CD4-positive, alpha-beta T cell (primary cell): ENCODE data around the gene NIN. TPM values are rescaled to one million over a fixed set of nuclear protein-coding genes. Genes with fewer than 3 reads are reported as not detected.

Experiments used
- ATAC-seq: fragments of 200-7000 bp; cut with Tn5 transposase; one replicate; pipeline ENCODE4 v1.10.0; 2022; ENCODE audit warnings: mild to moderate bottlenecking; ENCODE audit not compliant: poor library complexity
- CTCF ChIA-PET: fragments of 350-600 bp; sonication (Branson Sonifier 250); formaldehyde crosslinking; loops from one replicate; lab custom pipeline; 2021; ENCODE audit warnings: antibody characterized with exemption, inconsistent platforms; lab: Charles Lee
- POLR2A ChIA-PET: fragments of 350-600 bp; sonication (Branson Sonifier 250); formaldehyde crosslinking; loops from one replicate; lab custom pipeline; 2021; ENCODE audit warnings: antibody characterized with exemption, inconsistent platforms; lab: Charles Lee
- DNase-seq, 14 experiments: peaks; one replicate each; pipeline ENCODE4 v3.0.0-alpha.2; 2013 to 2020; ENCODE audit warnings: mixed read lengths in 2 of 14
- H3K27ac ChIP-seq, 2 donors: one replicate each; pipeline versions ENCODE4 v1.5.1 to v1.7.0; 2013; ENCODE audit warnings: low read length in 2 of 2, low read depth in 1 of 2, mild to moderate bottlenecking in 1 of 2
- H3K27me3 ChIP-seq, 2 experiments: 1 replicate in 1 of 2; 2 replicates in 1 of 2; pipeline versions ENCODE4 v1.6.1 to v1.7.0; 2013; ENCODE audit warnings: low read length in 2 of 2, control low read depth in 1 of 2, mild to moderate bottlenecking in 1 of 2, moderate library complexity in 1 of 2; ENCODE audit not compliant: insufficient read depth in 2 of 2, control insufficient read depth in 1 of 2
- H3K36me3 ChIP-seq: one replicate; pipeline ENCODE4 v1.6.1; 2013; ENCODE audit warnings: low read length, control low read depth; ENCODE audit not compliant: insufficient read depth
- H3K4me1 ChIP-seq: one replicate; pipeline ENCODE4 v1.6.1; 2013; ENCODE audit warnings: low read length, control low read depth; ENCODE audit not compliant: insufficient read depth
- H3K4me3 ChIP-seq: one replicate; pipeline ENCODE4 v1.5.1; 2013; ENCODE audit warnings: mild to moderate bottlenecking, low read length, moderate library complexity
- H3K9me3 ChIP-seq, 2 experiments: 1 replicate in 1 of 2; 2 replicates in 1 of 2; pipeline versions ENCODE4 v1.6.1 to v1.7.0; 2013; ENCODE audit warnings: low read length in 2 of 2, mild to moderate bottlenecking in 2 of 2, control low read depth in 1 of 2, moderate library complexity in 1 of 2; ENCODE audit not compliant: control insufficient read depth in 1 of 2, insufficient read depth in 1 of 2
- H3K27ac Mint-ChIP-seq: one replicate; pipeline ENCODE4 v1.8.0; 2020; ENCODE audit warnings: mixed read lengths
- H3K27me3 Mint-ChIP-seq: one replicate; pipeline ENCODE4 v1.8.0; 2021; ENCODE audit warnings: mixed read lengths
- H3K36me3 Mint-ChIP-seq: one replicate; pipeline ENCODE4 v1.8.0; 2021; ENCODE audit warnings: low read depth, mixed read lengths
- H3K4me1 Mint-ChIP-seq: one replicate; pipeline ENCODE4 v1.8.0; 2021; ENCODE audit warnings: low read depth, mixed read lengths
- H3K4me3 Mint-ChIP-seq: one replicate; pipeline ENCODE4 v1.8.0; 2020; ENCODE audit warnings: mild to moderate bottlenecking, mixed read lengths
- H3K9me3 Mint-ChIP-seq: one replicate; pipeline ENCODE4 v1.8.0; 2020; ENCODE audit warnings: mixed read lengths
- intact Hi-C, 2 experiments: fragments of 100-400 bp; cut with DNase I in 1 of 2; cut with micrococcal nuclease in 1 of 2; formaldehyde crosslinking; loops; one replicate each; pipeline versions ENCODE4 v1.15.1 to v1.9.0; 2023 to 2025; cut with DNase I, micrococcal nuclease
- total RNA-seq, 174 experiments: library from RNA in 2 of 174; stranded (reverse) in 2 of 174; gene quantifications; one replicate each; pipeline ENCODE4 v1.2.3 and lab custom pipeline; 2021 to 2026
- TF ChIP-seq, protein P1 (sequence below): fragments of 200-600 bp; IDR thresholded peaks from one replicate; pipeline ENCODE4 v1.8.0; 2022; ENCODE audit warnings: antibody characterized with exemption, mild to moderate bottlenecking

NIN gene
- total RNA-seq, 2 experiments from 2014 or later = 96.8 to 98.5 TPM

DNA sequence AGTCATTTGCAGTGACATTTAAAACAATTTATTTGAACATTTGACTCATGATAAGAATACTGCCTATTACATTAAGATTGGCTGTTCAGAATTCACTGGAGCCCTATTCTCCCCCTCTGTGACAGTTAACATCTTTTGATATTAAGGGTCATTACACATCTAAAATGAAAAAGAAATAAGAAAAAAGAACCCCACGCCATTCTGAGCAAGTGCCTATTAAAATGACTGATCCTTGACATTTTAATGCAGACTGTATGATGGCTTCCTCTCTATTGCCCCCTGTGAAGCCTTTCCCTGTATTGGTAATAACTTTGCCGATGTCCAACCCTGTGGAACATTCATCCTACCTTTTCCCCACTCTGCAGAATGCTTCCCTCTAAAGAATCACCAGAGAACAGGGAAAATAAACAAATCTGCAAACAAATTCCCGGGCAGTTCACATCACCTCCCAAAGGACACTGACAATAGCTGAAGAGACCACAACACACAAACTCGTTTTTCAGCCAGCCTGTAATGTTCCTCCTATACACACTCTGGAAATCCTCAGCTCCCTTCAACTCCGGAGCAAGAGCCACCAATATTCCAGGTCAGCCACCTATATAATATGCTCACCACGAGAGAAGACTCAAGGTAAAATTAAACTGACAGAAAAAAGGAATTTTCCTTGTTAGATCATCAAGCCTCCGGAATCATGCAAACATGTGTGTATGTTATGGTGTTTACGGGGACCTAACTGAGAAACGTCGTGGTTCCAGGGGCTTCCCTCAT is 2.1 kb downstream of the NIN start:
- Histone ChIP-seq H3K9me3 (no peaks in the 10 kb centered on the region), H3K27me3 (no peaks in the 10 kb centered on the region), H3K4me1 (peaks cover 31% of the 10 kb centered on the region), H3K27ac (peak overlapping the region in 1 of 2 donors; percentile 72), H3K4me3 (peak overlapping the region; percentile 78), H3K36me3 (no peaks in the 10 kb centered on the region)
- peak overlapping the region; percentile 87 for H3K27ac Mint-ChIP-seq
- peak overlapping the region; percentile 90 for H3K4me3 Mint-ChIP-seq
- peaks cover 80% of the 10 kb centered on the region for H3K4me1 Mint-ChIP-seq
- peaks cover 22% of the 10 kb centered on the region for H3K36me3 Mint-ChIP-seq
- POLR2A ChIA-PET = interaction anchor here (0.7 to 5.4 kb wide), 17 partner anchors 7 to 1208 kb away, joined by 3 to 83 read pairs (median 4); partner anchors contain the start of genes MGAT2 and RPL36AL
- DNase-seq = no peak
- ATAC-seq = no peak
- H3K27me3 Mint-ChIP-seq = no peaks in the 10 kb centered on the region
- intact Hi-C loops = loop anchor here in 1 of 2 experiments (10.0 kb wide), 1 partner anchor 594 kb away; the partner anchor contains the start of gene SOS2
- TF ChIP-seq, protein P1, sequence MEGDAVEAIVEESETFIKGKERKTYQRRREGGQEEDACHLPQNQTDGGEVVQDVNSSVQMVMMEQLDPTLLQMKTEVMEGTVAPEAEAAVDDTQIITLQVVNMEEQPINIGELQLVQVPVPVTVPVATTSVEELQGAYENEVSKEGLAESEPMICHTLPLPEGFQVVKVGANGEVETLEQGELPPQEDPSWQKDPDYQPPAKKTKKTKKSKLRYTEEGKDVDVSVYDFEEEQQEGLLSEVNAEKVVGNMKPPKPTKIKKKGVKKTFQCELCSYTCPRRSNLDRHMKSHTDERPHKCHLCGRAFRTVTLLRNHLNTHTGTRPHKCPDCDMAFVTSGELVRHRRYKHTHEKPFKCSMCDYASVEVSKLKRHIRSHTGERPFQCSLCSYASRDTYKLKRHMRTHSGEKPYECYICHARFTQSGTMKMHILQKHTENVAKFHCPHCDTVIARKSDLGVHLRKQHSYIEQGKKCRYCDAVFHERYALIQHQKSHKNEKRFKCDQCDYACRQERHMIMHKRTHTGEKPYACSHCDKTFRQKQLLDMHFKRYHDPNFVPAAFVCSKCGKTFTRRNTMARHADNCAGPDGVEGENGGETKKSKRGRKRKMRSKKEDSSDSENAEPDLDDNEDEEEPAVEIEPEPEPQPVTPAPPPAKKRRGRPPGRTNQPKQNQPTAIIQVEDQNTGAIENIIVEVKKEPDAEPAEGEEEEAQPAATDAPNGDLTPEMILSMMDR = no peak
- CTCF ChIA-PET = interaction anchor here (1.0 to 4.6 kb wide), 4 partner anchors 8 to 51 kb away, joined by 3 to 19 read pairs (median 4); no protein-coding TSS in a partner anchor
- no peaks in the 10 kb centered on the region for H3K9me3 Mint-ChIP-seq

DNA sequence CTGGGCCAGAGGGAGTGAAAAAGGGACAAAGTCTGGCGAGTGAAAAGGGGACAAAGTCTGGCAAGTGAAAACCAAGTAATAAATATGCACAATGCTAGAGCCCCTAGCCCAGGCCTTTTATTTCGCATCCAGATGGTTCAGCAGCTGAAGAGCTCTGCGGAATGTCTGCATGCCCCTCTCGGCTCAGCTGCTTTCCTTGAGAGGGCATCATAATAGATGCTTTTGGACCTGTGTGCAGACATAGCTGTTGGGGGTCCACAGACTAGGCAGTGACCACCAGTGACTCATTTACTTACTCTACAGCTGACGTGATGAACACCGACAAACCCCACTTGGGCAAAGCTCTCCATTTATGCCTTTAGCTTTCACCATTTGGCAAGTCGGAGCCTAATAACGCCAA is 4.3 kb downstream of the NIN start:
- H3K4me3 ChIP-seq = no peak overlapping the region
- Mint-ChIP-seq H3K4me1 (peaks cover 84% of the 10 kb centered on the region), H3K9me3 (no peaks in the 10 kb centered on the region), H3K36me3 (peaks cover 21% of the 10 kb centered on the region), H3K27ac (peak overlapping the region; percentile 85), H3K4me3 (peak overlapping the region; percentile 34), H3K27me3 (no peaks in the 10 kb centered on the region)
- peaks cover 48% of the 10 kb centered on the region for H3K4me1 ChIP-seq
- CTCF ChIA-PET = interaction anchor here (0.6 to 1.2 kb wide), 3 partner anchors 34 to 1082 kb away, joined by 3 to 4 read pairs (median 4); no protein-coding TSS in a partner anchor
- H3K9me3 ChIP-seq = no peaks in the 10 kb centered on the region
- no peaks in the 10 kb centered on the region for H3K27me3 ChIP-seq
- no peak overlapping the region for H3K27ac ChIP-seq
- TF ChIP-seq, protein P1 = no peak
- H3K36me3 ChIP-seq = no peaks in the 10 kb centered on the region
- POLR2A ChIA-PET = interaction anchor here (0.8 to 5.4 kb wide), 8 partner anchors 13 to 43 kb away, joined by 3 to 40 read pairs (median 4); no protein-coding TSS in a partner anchor
- ATAC-seq = no peak
- no peak for DNase-seq
- intact Hi-C loops = loop anchor here in 1 of 2 experiments (10.0 kb wide), 1 partner anchor 592 kb away; the partner anchor contains the start of gene SOS2

DNA sequence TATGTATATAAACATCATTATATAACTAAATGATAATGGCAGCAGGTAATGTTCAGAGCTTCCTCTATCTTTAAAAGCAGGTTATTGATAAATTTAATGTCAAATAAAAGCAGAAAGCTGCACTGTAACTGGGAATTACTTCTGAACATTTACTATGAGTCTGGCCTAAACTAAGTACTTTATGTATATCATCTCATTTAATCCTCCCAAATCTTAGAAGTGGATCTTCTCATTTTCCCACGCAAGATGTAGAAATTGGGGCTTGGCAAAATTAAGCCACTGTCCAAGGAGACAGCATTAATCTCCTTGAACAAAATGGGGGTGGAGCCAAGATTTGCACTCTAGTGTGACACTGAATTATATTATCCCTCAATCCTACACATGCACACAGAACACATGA is 5.7 kb downstream of the NIN start:
- H3K4me1 ChIP-seq = peaks cover 56% of the 10 kb centered on the region
- TF ChIP-seq, protein P1 = no peak
- no peaks in the 10 kb centered on the region for H3K36me3 ChIP-seq
- ChIA-PET CTCF (interaction anchor here (4.3 kb wide), 1 partner anchor 35 kb away, joined by 23 read pairs; no protein-coding TSS in a partner anchor), POLR2A (interaction anchor here (1.3 to 1.6 kb wide), 2 partner anchors 33 to 35 kb away, joined by 3 to 5 read pairs; no protein-coding TSS in a partner anchor)
- Mint-ChIP-seq H3K27me3 (no peaks in the 10 kb centered on the region), H3K27ac (peak overlapping the region; percentile 85), H3K36me3 (peaks cover 23% of the 10 kb centered on the region), H3K4me1 (peaks cover 93% of the 10 kb centered on the region), H3K9me3 (no peaks in the 10 kb centered on the region), H3K4me3 (peak overlapping the region; percentile 11)
- no peak for DNase-seq
- H3K27ac ChIP-seq = peak overlapping the region in 1 of 2 donors; percentile 39
- H3K27me3 ChIP-seq = no peaks in the 10 kb centered on the region
- ATAC-seq = no peak
- intact Hi-C loops = loop anchor here in 1 of 2 experiments (10.0 kb wide), 1 partner anchor 591 kb away; the partner anchor contains the start of gene SOS2
- no peak overlapping the region for H3K4me3 ChIP-seq
- H3K9me3 ChIP-seq = no peaks in the 10 kb centered on the region
